BE2C (cell line): ENCODE data around the gene NDNF.
A peak's percentile ranks its signal among the peaks of the same experiment; 100 is the strongest.

Experiments
- DNase-seq: peaks from one replicate; pipeline ENCODE4 v3.0.0-alpha.2; 2020
- H3K27me3 ChIP-seq: fragments of 250-450 bp; sonication (Bioruptor Pico); 2 replicates; pipeline ENCODE4 v1.5.1; 2020; ENCODE audit warnings: mild to moderate bottlenecking
- H3K36me3 ChIP-seq: fragments of 250-450 bp; sonication (Bioruptor Pico); 2 replicates; pipeline ENCODE4 v1.5.1; 2020; ENCODE audit warnings: mild to moderate bottlenecking
- H3K4me1 ChIP-seq: fragments of 250-450 bp; sonication (Bioruptor Pico); 2 replicates; pipeline ENCODE4 v1.5.1; 2020
- H3K4me3 ChIP-seq: 2 replicates; pipeline ENCODE4 v1.5.1; 2011; ENCODE audit warnings: low read depth, low read length
- H3K9me3 ChIP-seq: fragments of 250-450 bp; sonication (Bioruptor Pico); 2 replicates; pipeline ENCODE4 v1.5.1; 2020
- TF ChIP-seq, protein P1 (sequence below): IDR thresholded peaks from 2 replicates; pipeline ENCODE4 v1.5.1; 2012; ENCODE audit warnings: mild to moderate bottlenecking, low read depth, low read length

Gene NDNF

DNA sequence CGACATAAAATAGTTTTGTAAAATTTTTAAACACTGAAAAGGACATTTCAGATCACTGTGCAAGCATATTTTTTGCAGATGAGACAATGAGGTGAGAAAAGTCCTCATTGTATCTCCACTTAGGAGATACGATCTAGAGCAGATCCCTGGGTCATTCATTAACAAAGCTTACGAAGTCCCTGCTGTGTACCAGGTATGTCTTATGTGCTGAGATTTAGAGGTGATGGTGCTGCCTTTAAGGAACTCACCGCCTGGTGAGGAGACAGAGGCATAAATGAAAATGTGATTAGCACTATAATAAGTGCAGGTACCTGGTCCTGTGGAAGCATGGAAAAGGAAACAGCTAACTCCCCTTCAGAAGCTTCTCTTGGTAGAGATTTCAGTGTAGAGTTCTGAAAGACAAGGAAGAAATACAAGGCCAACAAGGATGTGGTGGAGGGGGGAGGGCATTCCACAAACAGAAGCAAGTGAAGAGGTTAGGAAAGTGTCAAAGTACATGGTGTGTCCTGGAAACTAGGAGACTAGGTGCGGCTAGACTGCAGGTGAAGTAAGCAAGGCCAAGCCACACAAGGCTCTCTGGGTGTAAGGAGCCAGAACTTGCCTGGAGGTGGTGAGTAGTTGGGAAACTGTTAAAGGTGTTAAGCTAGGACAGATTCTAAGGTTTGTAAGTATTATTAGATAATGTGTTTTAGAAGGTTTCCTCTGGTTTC is 1.5 kb upstream of the NDNF start:
- Histone ChIP-seq H3K4me1 (no peaks in the 10 kb centered on the region), H3K27me3 (peaks cover 74% of the 10 kb centered on the region), H3K36me3 (no peaks in the 10 kb centered on the region), H3K9me3 (no peaks in the 10 kb centered on the region), H3K4me3 (no peak overlapping the region)
- no peak for DNase-seq
- TF ChIP-seq, protein P1, sequence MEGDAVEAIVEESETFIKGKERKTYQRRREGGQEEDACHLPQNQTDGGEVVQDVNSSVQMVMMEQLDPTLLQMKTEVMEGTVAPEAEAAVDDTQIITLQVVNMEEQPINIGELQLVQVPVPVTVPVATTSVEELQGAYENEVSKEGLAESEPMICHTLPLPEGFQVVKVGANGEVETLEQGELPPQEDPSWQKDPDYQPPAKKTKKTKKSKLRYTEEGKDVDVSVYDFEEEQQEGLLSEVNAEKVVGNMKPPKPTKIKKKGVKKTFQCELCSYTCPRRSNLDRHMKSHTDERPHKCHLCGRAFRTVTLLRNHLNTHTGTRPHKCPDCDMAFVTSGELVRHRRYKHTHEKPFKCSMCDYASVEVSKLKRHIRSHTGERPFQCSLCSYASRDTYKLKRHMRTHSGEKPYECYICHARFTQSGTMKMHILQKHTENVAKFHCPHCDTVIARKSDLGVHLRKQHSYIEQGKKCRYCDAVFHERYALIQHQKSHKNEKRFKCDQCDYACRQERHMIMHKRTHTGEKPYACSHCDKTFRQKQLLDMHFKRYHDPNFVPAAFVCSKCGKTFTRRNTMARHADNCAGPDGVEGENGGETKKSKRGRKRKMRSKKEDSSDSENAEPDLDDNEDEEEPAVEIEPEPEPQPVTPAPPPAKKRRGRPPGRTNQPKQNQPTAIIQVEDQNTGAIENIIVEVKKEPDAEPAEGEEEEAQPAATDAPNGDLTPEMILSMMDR: no peak

DNA sequence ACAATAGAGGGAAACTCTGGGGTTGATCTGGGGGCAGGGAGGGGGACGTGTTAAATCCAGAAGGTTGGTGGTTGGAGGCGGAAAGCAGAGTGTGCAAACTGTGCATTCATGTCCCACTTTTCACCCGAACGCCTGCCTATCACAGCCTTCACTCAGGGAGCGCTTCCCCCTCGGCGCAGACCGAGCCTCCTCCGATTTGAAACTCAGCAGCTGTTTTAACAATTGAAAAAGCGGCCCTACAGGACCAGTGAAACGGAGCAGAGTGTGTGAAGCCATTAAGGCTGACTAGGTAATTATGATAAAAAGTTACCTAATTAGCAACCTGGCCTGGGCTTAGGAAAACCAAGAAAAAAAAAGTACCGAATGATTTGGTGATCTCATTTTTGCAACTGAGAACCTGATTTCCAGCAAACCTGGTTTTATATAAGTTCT is 685 bp upstream of the NDNF start:
- Histone ChIP-seq H3K4me1 (no peaks in the 10 kb centered on the region), H3K9me3 (no peaks in the 10 kb centered on the region), H3K4me3 (peak overlapping the region; percentile 22; the same call in 1 of the 2 replicates), H3K36me3 (no peaks in the 10 kb centered on the region), H3K27me3 (peaks cover 82% of the 10 kb centered on the region)
- peak; percentile 13 for DNase-seq
- TF ChIP-seq, protein P1: no peak

DNA sequence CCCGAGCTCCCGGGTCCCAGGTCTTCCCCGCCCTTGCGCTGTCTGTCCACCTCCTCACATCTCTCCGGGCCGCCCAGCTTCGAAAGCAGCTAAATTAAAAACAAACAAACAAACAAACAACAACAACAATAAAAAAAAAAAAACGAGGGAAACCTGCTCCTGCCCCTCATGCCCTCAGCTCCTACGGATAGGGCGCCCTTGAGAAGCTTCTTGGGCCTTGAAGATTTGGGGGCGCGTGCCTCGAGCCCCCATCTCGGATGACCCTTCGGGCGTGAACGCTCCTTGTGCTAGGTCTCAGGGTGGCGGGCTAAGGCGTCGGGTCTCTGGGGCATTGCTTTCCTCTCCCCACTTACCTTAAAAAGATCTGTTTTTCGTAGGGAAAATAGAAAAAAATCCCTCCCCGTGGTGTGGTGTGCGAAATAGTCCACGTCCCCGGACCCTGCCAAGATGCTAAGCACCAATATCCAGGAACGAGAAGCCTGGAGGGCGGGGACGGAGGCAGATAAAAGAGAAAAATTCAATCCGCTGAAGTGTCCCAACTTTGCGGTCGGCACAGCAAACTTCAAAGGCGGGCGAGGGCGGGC is 603 bp downstream of the NDNF start:
- Histone ChIP-seq H3K4me1 (no peaks in the 10 kb centered on the region), H3K4me3 (peak overlapping the region; percentile 52), H3K36me3 (no peaks in the 10 kb centered on the region), H3K9me3 (no peaks in the 10 kb centered on the region), H3K27me3 (peaks cover 82% of the 10 kb centered on the region)
- DNase-seq: no peak
- TF ChIP-seq, protein P1: no peak

DNA sequence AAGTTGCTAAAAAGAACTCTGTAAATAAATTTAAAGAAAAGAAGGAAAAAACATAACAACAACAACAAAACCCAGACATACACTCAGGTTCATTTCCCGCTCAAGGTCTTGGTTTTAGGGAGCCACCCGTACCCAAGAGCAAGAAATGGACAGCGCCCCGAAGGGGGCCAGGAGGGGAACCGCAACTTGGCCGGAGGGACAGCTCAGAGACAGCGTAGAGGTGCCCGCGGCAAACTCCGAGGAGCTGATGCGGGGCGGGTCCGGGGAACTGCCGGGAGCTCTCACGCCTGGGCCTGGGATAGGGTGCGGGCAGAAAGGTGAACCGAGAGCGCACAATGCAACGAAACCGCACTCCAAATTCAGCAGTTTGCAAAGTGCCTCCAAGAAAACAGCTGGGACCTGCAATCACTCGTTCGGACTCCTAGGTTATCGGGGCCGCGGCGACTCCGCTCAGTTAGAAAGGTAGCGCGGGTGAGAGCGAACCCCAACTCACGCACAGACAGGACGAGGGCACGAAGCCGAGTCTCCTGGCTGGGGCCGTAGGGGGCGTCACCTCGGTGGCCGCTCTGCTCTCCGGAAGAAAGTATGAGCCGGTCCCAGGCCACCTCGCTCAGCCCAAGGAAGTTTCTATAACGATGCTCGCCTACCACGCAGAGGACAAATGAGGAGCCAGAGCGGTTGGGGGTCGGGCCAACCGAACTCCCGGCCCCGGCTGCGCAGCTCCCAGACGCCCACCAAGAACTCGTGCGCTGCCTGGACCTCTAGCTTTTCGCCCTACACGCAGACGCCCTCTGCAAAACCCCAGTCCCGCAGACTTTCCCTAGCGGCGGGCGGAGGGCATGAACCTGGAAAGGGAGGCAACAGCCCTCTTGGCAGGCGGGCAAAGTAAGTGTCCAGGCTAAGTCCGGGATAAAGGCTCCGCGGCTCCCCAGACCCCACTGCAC is 1.4 kb downstream of the NDNF start:
- peaks cover 85% of the 10 kb centered on the region for H3K27me3 ChIP-seq
- H3K4me1 ChIP-seq: no peaks in the 10 kb centered on the region
- peak overlapping the region; percentile 52 for H3K4me3 ChIP-seq
- no peaks in the 10 kb centered on the region for H3K9me3 ChIP-seq
- DNase-seq: peak; percentile 63
- TF ChIP-seq, protein P1: peak; percentile 50; the same call in 1 of the 2 replicates
- H3K36me3 ChIP-seq: no peaks in the 10 kb centered on the region

DNA sequence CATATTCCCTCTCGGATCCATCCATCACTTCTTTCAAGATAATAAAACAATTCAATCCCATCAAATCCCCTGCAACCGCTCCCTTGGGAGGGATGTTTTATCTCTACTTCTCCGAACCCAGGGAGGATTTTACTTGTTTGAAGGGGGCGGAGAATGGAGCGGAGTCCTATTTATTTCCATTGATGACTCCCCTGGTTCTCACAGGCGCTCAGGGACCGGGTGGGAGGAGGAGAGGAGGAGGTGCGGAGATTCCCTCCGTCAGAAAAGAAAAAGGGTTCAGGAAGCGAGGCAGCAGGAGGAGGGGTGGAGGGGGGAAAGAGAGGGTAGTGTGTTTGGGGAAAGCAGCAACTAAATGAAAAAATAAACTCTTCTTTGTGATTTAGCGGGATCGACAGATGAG is 2.1 kb downstream of the NDNF start:
- H3K4me3 ChIP-seq: no peak overlapping the region
- TF ChIP-seq, protein P1: no peak
- no peak for DNase-seq
- H3K4me1 ChIP-seq: no peaks in the 10 kb centered on the region
- H3K27me3 ChIP-seq: peaks cover 83% of the 10 kb centered on the region
- no peaks in the 10 kb centered on the region for H3K9me3 ChIP-seq
- no peaks in the 10 kb centered on the region for H3K36me3 ChIP-seq
